ENCODE measurements around the gene DDX49.

DNA sequence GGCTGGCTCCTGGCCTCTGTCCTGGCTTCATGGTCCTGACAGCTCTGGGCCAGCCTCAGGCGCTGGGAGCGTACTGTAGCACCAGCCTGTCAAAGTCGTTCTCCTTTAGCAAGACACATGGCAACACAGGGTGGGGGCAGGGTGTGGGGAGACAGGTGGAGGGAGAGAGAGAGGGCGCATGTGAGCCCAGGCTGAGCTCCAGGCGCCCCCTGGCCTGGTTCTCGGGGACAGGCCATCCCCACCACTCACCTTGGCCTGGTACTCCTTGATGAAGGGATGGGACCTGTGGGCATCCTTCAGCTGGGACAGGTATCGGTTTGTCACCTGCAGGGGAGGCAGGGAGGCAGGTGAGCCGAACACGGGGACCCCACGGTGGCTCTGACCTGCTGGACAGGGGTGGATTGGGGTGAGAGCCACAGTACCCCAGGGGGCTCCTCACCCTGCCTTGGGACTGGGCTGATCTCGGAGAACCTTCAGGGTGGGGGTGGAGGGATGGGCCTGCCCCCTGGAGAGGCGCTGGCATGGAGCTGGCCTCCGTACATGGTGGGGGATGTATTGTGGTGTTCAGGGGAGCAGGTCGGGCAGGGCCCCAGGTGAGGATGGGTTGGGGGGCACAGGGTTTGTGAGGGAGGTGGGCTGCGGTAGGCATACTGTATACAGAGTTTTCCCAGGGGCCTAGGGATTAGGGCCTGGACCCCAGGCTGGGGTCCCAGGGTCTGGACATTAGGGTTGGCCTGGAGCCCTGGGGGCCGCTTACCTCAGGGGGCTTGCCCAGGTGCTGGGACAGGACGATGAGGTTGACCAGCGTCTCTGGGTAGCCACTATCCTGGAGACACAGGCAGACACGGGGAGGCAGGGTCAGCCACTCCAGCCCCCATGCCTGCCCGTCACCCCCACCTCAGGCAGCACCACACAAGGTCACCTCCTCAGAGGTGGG, 19.6 kb upstream of the DDX49 start:
- TF ChIP-seq, protein P1, sequence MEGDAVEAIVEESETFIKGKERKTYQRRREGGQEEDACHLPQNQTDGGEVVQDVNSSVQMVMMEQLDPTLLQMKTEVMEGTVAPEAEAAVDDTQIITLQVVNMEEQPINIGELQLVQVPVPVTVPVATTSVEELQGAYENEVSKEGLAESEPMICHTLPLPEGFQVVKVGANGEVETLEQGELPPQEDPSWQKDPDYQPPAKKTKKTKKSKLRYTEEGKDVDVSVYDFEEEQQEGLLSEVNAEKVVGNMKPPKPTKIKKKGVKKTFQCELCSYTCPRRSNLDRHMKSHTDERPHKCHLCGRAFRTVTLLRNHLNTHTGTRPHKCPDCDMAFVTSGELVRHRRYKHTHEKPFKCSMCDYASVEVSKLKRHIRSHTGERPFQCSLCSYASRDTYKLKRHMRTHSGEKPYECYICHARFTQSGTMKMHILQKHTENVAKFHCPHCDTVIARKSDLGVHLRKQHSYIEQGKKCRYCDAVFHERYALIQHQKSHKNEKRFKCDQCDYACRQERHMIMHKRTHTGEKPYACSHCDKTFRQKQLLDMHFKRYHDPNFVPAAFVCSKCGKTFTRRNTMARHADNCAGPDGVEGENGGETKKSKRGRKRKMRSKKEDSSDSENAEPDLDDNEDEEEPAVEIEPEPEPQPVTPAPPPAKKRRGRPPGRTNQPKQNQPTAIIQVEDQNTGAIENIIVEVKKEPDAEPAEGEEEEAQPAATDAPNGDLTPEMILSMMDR (IDR thresholded peaks at IDR 0.05) = no peak
- TF ChIP-seq EZH2 (IDR thresholded peaks at IDR 0.05; ENCODE audit: borderline replicate concordance, insufficient read depth, low read depth, low read length, poor library complexity, severe bottlenecking) = no peak
